Fibroblast of gingiva (primary cell): Measurements from ENCODE around the gene CD70.
"Not testable (repeated sequence)": the region's sequence is repeated elsewhere in the genome, so short reads cannot be mapped to it uniquely, and the experiment has no call there.

Experiments
- DNase-seq: peaks from one replicate; pipeline ENCODE4 v3.0.0-alpha.2; 2011; ENCODE audit warnings: low read depth

The CD70 gene

DNA sequence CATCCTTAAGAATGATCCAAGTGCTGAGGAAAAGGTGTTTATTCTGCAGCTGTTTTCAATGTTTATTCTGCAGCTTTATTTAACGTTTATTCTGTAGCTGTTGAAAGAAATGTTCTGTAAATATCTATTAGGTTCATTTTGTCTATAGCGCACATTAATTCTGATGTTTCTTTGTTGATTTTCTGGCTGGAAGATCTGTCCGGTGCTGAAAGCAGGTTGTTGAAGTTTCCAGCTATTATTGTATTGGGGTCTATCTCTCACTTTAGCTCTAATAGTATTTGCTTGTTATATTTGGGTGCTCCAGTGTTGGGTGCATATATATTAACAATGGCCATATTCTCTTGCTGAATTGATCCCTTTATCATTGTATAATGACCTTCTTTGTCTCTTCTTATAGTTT, 20.2 kb downstream of the CD70 start:
- no peak for DNase-seq

DNA sequence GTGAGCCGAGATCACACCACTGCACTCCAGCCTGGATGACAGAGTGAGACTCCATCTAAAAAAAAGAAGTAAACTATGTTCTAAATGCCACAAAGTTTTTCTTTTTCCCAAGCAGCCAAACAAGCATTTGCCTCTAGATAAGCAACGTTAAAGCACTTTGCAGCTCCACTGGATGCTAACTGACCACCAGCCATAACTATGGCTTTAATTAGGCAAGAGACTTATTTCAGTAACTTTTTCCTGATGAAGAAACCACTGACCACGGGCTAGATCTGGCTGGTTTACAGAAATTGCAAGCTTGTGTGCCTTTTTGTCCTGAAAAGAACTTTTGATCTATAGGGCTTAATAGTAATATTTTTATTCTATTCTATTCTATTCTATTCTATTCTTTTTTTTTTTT, 22.1 kb downstream of the CD70 start:
- no peak for DNase-seq

DNA sequence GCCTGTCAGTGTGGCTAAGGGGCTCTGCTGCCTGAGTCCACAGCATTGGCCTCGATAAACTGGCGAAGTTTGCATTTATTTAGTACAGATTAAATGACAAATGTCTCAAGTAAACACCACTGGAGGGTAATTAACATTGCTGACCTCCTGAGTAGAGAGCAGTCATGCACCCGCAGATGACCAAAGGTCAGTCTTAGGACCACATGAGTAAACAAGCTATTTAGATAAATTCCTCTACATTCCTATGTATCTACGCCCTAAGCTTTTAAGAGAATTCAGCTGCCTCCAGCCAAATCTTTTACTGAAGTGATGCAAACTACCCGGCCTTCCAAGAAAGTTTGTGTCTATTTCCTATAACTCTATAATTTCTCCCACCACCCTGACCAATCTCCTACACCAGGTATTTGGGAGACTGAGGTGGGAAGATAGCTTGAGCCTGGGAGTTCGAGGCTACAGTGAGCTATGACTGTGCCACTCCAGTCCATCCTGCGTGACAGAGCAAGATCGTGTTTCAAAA, 22.9 kb downstream of the CD70 start:
- DNase-seq, result no peak

DNA sequence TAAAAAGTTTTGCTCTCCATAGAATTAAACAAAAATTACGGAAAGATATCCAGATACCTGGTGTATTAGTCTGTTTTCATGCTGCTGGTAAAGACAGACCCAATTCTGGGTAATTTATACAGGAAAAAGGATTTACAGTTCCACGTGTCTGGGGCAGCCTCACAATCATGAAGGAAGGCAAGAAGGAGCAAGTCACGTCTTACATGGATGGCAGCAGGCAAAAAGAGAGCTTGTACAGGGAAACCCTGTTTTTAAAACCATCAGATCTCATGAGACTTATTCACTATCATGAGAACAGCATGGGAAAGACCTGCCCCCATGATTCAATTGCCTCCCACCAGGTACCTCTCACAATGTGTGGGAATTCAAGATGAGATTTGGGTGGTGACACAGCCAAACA, 24.2 kb downstream of the CD70 start:
- not testable (repeated sequence) for DNase-seq

DNA sequence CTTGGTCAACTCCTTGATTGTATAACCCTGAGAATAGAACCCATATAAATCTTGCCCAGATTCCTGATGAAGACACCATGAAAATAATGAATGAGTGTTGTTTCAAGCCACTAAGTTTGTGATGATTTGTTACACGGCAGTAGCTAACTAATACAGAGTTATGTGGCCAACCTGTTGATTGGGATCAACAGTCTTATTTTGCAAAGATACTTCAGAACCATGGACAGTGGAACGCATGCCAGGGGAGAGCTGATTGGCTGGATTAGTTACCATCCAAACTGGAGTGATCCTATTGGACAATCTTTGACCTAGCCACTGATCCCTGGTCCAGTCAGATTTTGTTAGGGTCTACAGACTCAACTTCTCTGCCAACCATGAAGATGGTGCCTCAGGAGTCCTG, 26.6 kb downstream of the CD70 start:
- DNase-seq, result no peak

DNA sequence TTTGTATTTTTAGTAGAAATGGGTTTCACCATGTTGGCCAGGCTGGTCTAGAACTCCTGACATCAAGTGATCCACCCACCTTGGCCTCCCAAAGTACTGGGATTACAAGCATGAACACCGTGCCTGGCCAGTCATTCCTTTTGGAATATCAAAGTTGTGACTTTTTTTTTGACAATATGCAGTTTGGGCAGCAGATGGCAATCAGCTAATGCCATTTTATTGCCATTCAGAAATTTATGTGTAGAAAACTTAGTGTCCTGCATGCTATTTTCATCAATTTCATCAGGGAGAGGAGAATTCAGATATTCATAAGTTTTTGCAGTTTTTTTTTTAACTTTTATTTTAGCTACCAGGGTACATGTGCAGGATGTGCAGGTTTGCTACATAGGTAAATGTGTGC, 28.5 kb downstream of the CD70 start:
- not testable (repeated sequence) for DNase-seq

DNA sequence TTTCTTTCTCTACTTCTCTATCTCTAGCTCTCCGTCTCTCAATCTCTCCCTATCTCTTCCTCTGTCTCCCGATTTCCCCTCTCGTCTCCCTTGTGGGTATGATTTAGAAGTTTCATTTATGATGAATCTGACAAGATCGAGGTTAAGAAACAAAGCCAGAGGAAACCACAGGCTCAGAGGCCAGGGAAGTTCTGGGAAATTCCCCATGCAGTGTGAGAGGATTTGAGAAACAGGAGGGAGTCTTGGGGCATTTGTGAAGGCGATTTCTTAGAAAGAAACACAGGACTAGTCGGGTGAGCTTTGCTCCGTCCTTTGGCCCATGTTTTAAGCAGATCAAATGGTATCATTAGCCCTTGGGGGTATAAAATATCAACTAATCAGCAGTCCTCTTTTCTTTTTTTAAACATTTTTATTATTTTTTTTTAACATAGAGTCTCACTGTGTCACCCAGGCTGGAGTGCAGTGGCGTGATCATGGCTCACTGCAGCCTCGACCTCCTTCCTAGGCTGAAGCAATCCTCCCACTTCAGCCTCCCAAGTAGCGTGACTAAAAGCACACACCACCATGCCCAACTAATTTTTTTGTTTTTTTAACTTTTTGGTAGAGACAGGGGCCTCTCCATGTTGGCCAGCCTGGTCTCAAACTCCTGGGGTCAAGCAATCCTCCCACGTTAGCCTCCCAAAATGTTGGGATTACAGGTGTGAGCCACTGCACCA, 34.3 kb downstream of the CD70 start:
- no peak for DNase-seq

DNA sequence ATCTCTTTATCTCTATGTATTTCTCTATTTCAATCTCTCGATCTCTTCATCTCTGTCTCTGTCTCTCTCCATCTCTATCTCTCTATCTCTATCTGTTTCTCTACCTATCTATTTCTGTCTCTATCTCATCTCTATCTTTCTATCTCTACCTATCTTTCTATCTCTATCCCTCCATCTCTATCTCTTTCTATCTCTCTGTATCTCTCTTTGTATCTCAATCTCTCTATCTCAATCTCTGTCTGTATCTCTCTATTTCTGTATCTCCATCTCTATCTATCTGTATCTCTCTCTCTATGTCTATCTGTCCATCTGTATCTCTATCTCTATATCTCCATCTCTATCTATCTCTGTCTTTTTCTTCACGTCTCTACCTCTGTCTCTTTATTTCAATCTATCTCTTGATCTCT, 34.9 kb downstream of the CD70 start:
- no peak for DNase-seq

DNA sequence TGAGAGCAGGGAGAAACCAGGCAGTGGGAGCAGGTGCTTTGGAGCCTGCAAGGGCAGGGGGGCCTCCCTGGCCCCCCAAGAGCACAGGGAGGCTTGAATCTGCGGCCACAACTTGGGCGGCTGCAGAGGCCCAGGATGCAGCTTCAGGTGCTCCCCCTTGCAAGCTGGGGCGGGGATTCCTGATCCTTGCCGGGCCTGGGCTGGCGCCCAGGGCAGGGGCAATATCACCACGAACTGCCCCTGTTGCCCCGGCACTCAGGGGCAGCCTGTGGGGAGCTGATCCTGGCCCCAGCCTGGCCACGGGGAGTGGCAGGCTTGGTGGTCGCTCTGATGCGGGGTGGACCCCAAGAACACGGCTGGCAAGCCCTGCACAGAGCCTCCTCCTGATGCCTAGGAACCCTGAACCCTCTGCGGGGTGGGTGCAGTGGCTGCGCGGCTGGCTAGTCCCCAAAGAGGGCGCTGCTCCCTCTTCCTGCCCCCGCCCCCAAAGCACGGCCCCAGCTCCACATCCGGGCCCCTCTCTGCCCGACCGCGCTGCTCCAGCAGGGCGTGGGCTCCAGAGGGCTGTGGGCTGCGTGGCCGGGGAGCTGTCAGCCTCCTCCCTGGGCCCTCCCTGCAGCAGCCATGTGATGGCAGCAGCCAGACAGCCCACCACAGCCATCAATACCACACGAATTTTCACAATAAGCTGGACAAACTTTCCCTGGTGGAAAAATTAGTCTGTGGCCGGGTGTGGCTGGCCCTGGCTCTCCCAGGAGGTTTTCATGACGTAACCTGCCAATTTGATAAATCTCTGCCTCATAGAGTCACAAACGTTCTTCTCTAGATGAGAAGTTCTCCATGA, 39.1 kb downstream of the CD70 start:
- DNase-seq, result no peak

DNA sequence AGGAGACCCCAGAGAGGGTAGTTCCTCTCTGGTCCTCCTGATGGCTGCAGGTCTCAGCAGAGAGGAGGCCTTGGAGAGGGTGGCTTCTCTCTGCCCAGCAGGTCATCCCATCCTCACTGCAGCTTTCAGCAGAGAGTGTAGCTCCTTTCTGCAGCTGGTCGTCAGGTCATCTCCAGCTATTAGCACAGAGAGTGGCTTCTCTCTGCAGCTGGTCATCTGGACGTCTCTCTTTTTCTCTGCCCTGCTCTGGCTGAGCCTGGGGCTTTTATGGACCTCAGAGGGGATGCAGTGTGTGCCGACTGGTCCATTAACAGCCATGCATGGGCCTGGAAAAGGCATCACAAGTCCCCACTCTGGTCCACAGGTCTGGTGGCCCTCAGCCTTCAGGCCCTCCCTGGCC, 39.9 kb downstream of the CD70 start:
- DNase-seq, result no peak

DNA sequence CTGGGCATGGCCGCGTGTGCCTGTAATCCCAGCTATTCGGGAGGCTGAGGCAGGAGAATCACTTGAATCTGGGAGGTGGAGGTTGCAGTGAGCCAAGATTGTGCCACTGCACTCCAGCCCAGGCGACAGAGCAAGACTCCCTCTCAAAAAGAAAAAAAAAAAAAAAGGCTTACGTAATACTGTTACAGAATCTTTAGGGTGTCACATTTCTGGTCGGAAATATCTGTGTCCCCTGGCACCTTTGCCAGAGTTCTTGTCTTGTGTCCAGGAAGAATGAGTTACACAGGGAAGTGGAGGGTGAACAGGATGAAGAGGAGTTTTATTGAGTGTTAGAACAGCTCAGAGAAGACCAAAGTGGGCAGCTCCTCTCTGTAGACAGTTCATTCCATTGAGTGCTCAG, 40.3 kb downstream of the CD70 start:
- not testable (repeated sequence) for DNase-seq

DNA sequence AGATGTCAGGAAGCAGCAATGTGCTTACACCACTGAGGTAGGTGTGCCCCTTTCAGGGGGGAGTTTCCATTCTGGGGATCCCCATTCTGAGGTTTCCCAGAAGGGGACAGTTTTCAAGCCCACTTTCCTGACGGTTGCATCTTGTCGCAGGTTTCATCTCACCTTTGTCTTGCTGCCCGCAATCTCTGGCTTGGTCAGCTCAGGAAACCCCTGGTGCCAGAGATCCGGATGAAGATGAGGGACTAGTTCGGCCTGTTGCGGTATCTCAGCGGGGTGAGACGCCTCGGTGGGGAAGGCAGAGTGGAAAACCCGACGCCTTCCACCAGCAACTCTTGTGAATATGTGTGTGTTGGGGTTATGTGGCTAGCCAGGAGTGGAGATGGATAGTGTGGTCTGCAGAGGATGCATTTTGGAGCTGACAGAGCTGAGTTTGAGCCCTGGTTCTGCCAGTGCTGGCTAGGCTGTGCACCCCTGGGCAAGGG, 47.0 kb downstream of the CD70 start:
- no peak for DNase-seq

DNA sequence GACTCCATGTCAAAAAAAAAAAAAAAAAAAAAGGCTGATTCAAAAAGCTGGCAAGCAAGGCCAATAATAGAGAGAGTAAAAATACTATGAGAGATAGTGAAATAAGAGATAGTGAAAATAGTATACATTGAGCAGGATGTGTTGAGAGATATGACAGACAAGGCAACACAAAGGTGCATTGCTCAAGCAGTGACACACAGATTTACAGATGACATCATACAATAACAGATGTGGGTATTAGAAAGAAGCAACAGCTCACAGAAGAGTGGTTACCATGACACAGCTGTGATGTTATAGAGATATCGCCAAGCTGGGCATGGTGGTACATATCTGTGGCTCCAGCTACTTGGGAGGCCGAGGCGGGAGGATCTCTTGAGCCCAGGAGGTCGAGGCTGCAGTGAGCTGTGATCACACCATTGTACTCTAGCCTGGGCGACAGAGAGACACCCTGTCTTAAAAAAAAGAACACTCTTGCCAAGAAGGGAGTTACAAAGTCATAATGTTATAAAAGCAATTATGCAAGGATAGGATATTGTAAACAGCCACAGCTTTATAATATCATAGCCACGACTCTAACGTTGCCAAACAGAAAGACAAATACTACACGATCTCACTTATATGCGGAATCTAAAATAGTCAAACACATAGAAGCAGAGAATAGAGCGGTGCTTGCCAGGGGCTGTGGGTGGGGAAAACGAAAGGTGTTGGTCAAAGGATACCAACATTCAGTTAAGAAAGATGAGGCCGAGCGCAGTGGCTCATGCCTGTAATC, 49.8 kb downstream of the CD70 start:
- no peak for DNase-seq

DNA sequence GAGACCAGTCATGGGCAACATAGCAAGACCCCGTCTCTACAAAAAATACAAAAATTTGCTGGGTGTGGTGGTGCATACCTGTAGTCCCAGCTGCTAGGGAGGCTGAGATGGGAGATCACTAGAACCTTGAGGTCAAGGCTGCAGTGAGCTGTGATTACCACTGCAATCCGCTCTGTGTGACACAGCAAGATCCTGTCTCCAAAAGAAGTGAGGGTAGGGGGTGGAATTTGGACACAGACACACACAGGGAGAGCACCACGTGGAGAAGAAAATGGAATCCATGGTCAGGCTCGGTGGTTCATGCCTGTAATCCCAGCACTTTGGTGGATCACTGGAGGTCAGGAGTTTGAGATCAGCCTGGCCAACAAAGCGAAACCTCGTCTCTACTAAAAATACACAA, 51.4 kb downstream of the CD70 start:
- DNase-seq, result no peak
